IMR-90 (cell line): ENCODE measurements around the gene UPF1. TPM values are rescaled to one million over a fixed set of nuclear protein-coding genes. Genes with fewer than 3 reads are reported as not detected.

Experiments
- ATAC-seq: fragments of 200-7000 bp; cut with Tn5 transposase; 2 replicates; pipeline ENCODE4 v1.9.1; 2020; ENCODE audit warnings: low read depth, mild to moderate bottlenecking, moderate library complexity
- BruUV-seq: library from RNA; stranded (reverse); fragments of 400-500 nt; replicated peaks from 2 replicates; lab custom pipeline; 2021; lab: Mats Ljungman, UMichigan
- CTCF ChIA-PET: fragments of 300-600 bp; formaldehyde crosslinking; extraction: SDS; loops from one replicate; lab custom pipeline; 2021; ENCODE audit warnings: antibody characterized with exemption; lab: Yijun Ruan, JAX
- POLR2A ChIA-PET: fragments of 300-600 bp; sonication (Branson Sonifier 250); formaldehyde crosslinking; loops from one replicate; lab custom pipeline; 2022; ENCODE audit warnings: antibody characterized with exemption; ENCODE audit not compliant: unreplicated experiment; lab: Charles Lee
- DNase-seq: peaks from one replicate; pipeline ENCODE4 v3.0.0; 2013
- H2AFZ ChIP-seq: replicated peaks from 2 replicates; pipeline ENCODE3; 2013; ENCODE audit warnings: low read length, mild to moderate bottlenecking; ENCODE audit not compliant: poor library complexity
- H2AK5ac ChIP-seq: 2 replicates; pipeline ENCODE4 v1.6.1; 2013; ENCODE audit warnings: low read depth, low read length, inconsistent platforms
- H2AK9ac ChIP-seq: replicated peaks from 2 replicates; pipeline ENCODE3; 2013; ENCODE audit warnings: mild to moderate bottlenecking, low read depth, low read length, moderate library complexity; ENCODE audit not compliant: poor library complexity
- H2BK120ac ChIP-seq: 2 replicates; pipeline ENCODE4 v1.6.1; 2013; ENCODE audit warnings: low read depth, low read length, inconsistent platforms
- H2BK15ac ChIP-seq: 3 replicates; pipeline ENCODE4 v1.6.1; 2013; ENCODE audit warnings: low read depth, low read length, inconsistent platforms
- H2BK20ac ChIP-seq: 2 replicates; pipeline ENCODE4 v1.6.1; 2013; ENCODE audit warnings: low read depth, mild to moderate bottlenecking, inconsistent platforms, low read length, moderate library complexity
- H2BK5ac ChIP-seq: 2 replicates; pipeline ENCODE4 v1.6.1; 2013; ENCODE audit warnings: mild to moderate bottlenecking, low read depth, low read length, inconsistent platforms; ENCODE audit not compliant: poor library complexity, severe bottlenecking
- H3K14ac ChIP-seq: replicated peaks from 2 replicates; pipeline ENCODE4 v1.6.1; 2013; ENCODE audit warnings: low read depth, low read length, inconsistent platforms
- H3K18ac ChIP-seq: 2 replicates; pipeline ENCODE4 v1.6.1; 2013; ENCODE audit warnings: low read depth, low read length, control low read depth
- H3K23ac ChIP-seq: 2 replicates; pipeline ENCODE4 v1.6.1; 2013; ENCODE audit warnings: low read depth, low read length, inconsistent platforms
- H3K27ac ChIP-seq: 2 replicates; pipeline ENCODE4 v1.5.1; 2013; ENCODE audit warnings: mild to moderate bottlenecking, control low read depth, low read length; ENCODE audit not compliant: insufficient read depth
- H3K27me3 ChIP-seq: 2 replicates; pipeline ENCODE4 v1.6.1; 2013; ENCODE audit warnings: low read length; ENCODE audit not compliant: control insufficient read depth, insufficient read depth
- H3K36me3 ChIP-seq: 2 replicates; pipeline ENCODE4 v1.6.1; 2013; ENCODE audit warnings: low read length, mixed read lengths; ENCODE audit not compliant: control insufficient read depth, insufficient read depth
- H3K4ac ChIP-seq: 2 replicates; pipeline ENCODE4 v1.6.1; 2013; ENCODE audit warnings: low read depth, low read length, inconsistent platforms
- H3K4me1 ChIP-seq: 2 replicates; pipeline ENCODE4 v1.6.1; 2013; ENCODE audit warnings: low read length, mixed read lengths; ENCODE audit not compliant: control insufficient read depth, insufficient read depth
- H3K4me2 ChIP-seq: 2 replicates; pipeline ENCODE4 v1.6.1; 2013; ENCODE audit warnings: low read depth, mild to moderate bottlenecking, control low read depth, low read length, moderate library complexity
- H3K4me3 ChIP-seq: 2 replicates; pipeline ENCODE4 v1.5.1; 2013; ENCODE audit warnings: low read depth, mild to moderate bottlenecking, control low read depth, low read length, moderate library complexity; ENCODE audit not compliant: insufficient read depth
- H3K56ac ChIP-seq: 2 replicates; pipeline ENCODE4 v1.6.1; 2013; ENCODE audit warnings: low read length, inconsistent platforms; ENCODE audit not compliant: insufficient read depth; ENCODE audit errors: extremely low read depth
- H3K79me1 ChIP-seq, 2 experiments: 2 replicates each; pipeline ENCODE4 v1.6.1; 2013; ENCODE audit warnings: low read length in 2 of 2, inconsistent platforms in 1 of 2, low read depth in 1 of 2
- H3K9ac ChIP-seq: 2 replicates; pipeline ENCODE4 v1.6.1; 2013; ENCODE audit warnings: low read depth, low read length, control low read depth
- H3K9me1 ChIP-seq: 2 replicates; pipeline ENCODE4 v1.6.1; 2013; ENCODE audit warnings: low read length, inconsistent platforms; ENCODE audit not compliant: insufficient read depth
- H3K9me3 ChIP-seq: 2 replicates; pipeline ENCODE4 v1.6.1; 2013; ENCODE audit warnings: low read length; ENCODE audit not compliant: control insufficient read depth, insufficient read depth
- H4K20me1 ChIP-seq: 2 replicates; pipeline ENCODE4 v1.6.1; 2013; ENCODE audit warnings: low read length, inconsistent platforms; ENCODE audit not compliant: insufficient read depth
- H4K5ac ChIP-seq: 2 replicates; pipeline ENCODE4 v1.6.1; 2013; ENCODE audit warnings: mild to moderate bottlenecking, low read depth, low read length, control low read depth
- H4K8ac ChIP-seq, 2 experiments: 2 replicates each; pipeline ENCODE4 v1.6.1; 2013; ENCODE audit warnings: low read depth in 2 of 2, low read length in 2 of 2, control low read depth in 1 of 2, inconsistent platforms in 1 of 2
- H4K91ac ChIP-seq: 2 replicates; pipeline ENCODE4 v1.6.1; 2013; ENCODE audit warnings: low read depth, low read length, inconsistent platforms; ENCODE audit not compliant: insufficient read depth
- BHLHE40 ChIP-seq: fragments of 150-350 bp; IDR thresholded peaks from 2 replicates; pipeline ENCODE4 v1.6.1; 2016; ENCODE audit warnings: mild to moderate bottlenecking, low read depth, low read length
- CEBPB ChIP-seq: IDR thresholded peaks from 2 replicates; pipeline ENCODE4 v1.6.1; 2012; ENCODE audit warnings: low read depth, low read length, improper control_type of control experiment
- CHD1 ChIP-seq: IDR thresholded peaks from 2 replicates; pipeline ENCODE4 v1.6.1; 2012; ENCODE audit warnings: low read depth, low read length, improper control_type of control experiment
- CTCF ChIP-seq: conservative IDR thresholded peaks from 2 replicates; pipeline ENCODE4 v1.5.1; 2012; ENCODE audit warnings: mild to moderate bottlenecking, low read depth, low read length, improper control_type of control experiment
- ELK1 ChIP-seq: fragments of 150-350 bp; IDR thresholded peaks from 2 replicates; pipeline ENCODE4 v1.6.1; 2016; ENCODE audit warnings: low read depth, mild to moderate bottlenecking, low read length, moderate library complexity, borderline replicate concordance
- FOS ChIP-seq: fragments of 150-350 bp; IDR thresholded peaks from 2 replicates; pipeline ENCODE4 v1.6.1; 2016; ENCODE audit warnings: low read depth, low read length
- MAFK ChIP-seq: IDR thresholded peaks from 2 replicates; pipeline ENCODE4 v1.6.1; 2012; ENCODE audit warnings: low read depth, low read length, improper control_type of control experiment
- MAZ ChIP-seq: IDR thresholded peaks from 2 replicates; pipeline ENCODE4 v1.6.1; 2012; ENCODE audit warnings: low read depth, mild to moderate bottlenecking, low read length, improper control_type of control experiment, moderate library complexity, borderline replicate concordance
- MXI1 ChIP-seq: IDR thresholded peaks from 2 replicates; pipeline ENCODE4 v1.6.1; 2012; ENCODE audit warnings: low read depth, mild to moderate bottlenecking, low read length, moderate library complexity, borderline replicate concordance
- NFE2L2 ChIP-seq: fragments of 150-350 bp; IDR thresholded peaks from 2 replicates; pipeline ENCODE4 v1.6.1; 2016; ENCODE audit warnings: low read depth, mild to moderate bottlenecking, low read length
- POLR2A ChIP-seq: IDR thresholded peaks from 2 replicates; pipeline ENCODE4 v1.6.1; 2012; ENCODE audit warnings: mild to moderate bottlenecking, low read depth, low read length
- RAD21 ChIP-seq: IDR thresholded peaks from 2 replicates; pipeline ENCODE4 v1.6.1; 2012; ENCODE audit warnings: low read length, improper control_type of control experiment
- RCOR1 ChIP-seq: IDR thresholded peaks from 2 replicates; pipeline ENCODE4 v1.6.1; 2012; ENCODE audit warnings: mild to moderate bottlenecking, low read length, improper control_type of control experiment; ENCODE audit not compliant: insufficient replicate concordance
- RFX5 ChIP-seq: IDR thresholded peaks from 2 replicates; pipeline ENCODE4 v1.8.0; 2012; ENCODE audit warnings: low read depth, mild to moderate bottlenecking, low read length, moderate library complexity
- SMC3 ChIP-seq: fragments of 150-350 bp; IDR thresholded peaks from 2 replicates; pipeline ENCODE4 v1.6.1; 2016; ENCODE audit warnings: low read depth, mild to moderate bottlenecking, antibody characterized with exemption, low read length, moderate library complexity
- USF2 ChIP-seq: fragments of 150-350 bp; IDR thresholded peaks from 2 replicates; pipeline ENCODE4 v1.6.1; 2017; ENCODE audit warnings: mild to moderate bottlenecking, antibody characterized with exemption, low read length, low read depth
- WGBS, 2 experiments: methylation state at CpG; one replicate each; pipeline versions ENCODE4 v1.1.5 to v1.1.7; 2013; ENCODE audit warnings: missing lambda C conversion rate in 2 of 2; ENCODE audit not compliant: insufficient read length in 1 of 2; ENCODE audit errors: extremely low coverage in 2 of 2; 5-methylcytosine and 5-hydroxymethylcytosine counted together
- dilution Hi-C: fragments of 300-500 bp; cut with HindIII; formaldehyde crosslinking; loops from one replicate; pipeline ENCODE4 v1.14.3; 2018; ENCODE audit warnings: low sequenced_read_pairs; ENCODE audit not compliant: unreplicated experiment
- in situ Hi-C: fragments of 300-500 bp; cut with MboI; formaldehyde crosslinking; loops from 3 replicates; pipeline ENCODE4 v1.14.3; 2019; ENCODE audit warnings: low sequenced_read_pairs, inconsistent platforms, mixed read lengths
- intact Hi-C: fragments of 100-400 bp; cut with micrococcal nuclease; formaldehyde crosslinking; loops from 2 replicates; pipeline ENCODE4 v1.10.0; 2022
- polyA plus RNA-seq, 3 experiments: library from polyadenylated mRNA; depleted of rRNA; stranded (reverse); fragments of >200 nt; gene quantifications; 2 replicates each; pipeline ENCODE4 v1.2.3, GENCODE V29; 2012; ENCODE audit warnings: low replicate concordance in 1 of 3
- total RNA-seq: library from RNA; depleted of rRNA; stranded (reverse); fragments of >200 nt; gene quantifications from 2 replicates; pipeline ENCODE4 v1.2.3, GENCODE V29; 2012

Gene UPF1
- total and polyA plus RNA-seq, 2 of the 4 experiments (the other 2 are of a cell fraction), result 31.2 to 50.3 TPM

- Histone ChIP-seq H2AFZ (peak overlapping the region; percentile 55), H3K14ac (no peak overlapping the region), H3K4ac (no peak overlapping the region), H4K8ac (no peak overlapping the region), H3K23ac (no peak overlapping the region), H4K91ac (no peak overlapping the region), H3K4me1 (no peaks in the 10 kb centered on the region), H4K5ac (no peak overlapping the region), H3K9ac (no peak overlapping the region), H2BK120ac (no peak overlapping the region), H3K4me3 (no peak overlapping the region), H3K4me2 (no peak overlapping the region), H3K9me1 (no peaks in the 10 kb centered on the region), H3K27me3 (no peaks in the 10 kb centered on the region), H2BK20ac (no peak overlapping the region), H3K18ac (no peak overlapping the region), H2AK9ac (no peak overlapping the region), H3K27ac (no peak overlapping the region), H2BK5ac (no peak overlapping the region), H4K20me1 (peaks cover 11% of the 10 kb centered on the region), H3K9me3 (no peaks in the 10 kb centered on the region), H3K36me3 (peaks cover 80% of the 10 kb centered on the region), H2AK5ac (no peak overlapping the region), H2BK15ac (no peak overlapping the region), H3K56ac (no peak overlapping the region), H3K79me1 (peaks cover 6 to 15% of the 10 kb centered on the region in 2 experiments; a peak in 3 of 4 replicates)
- dilution Hi-C loops, result no loop called here
- intact Hi-C loops, result no loop called here
- ChIA-PET CTCF (interaction anchor here (1.0 kb wide), 1 partner anchor 8 kb away, joined by 6 read pairs; no protein-coding TSS in a partner anchor), POLR2A (no interaction called here)
- TF ChIP-seq NFE2L2 (no peak), BHLHE40 (no peak), MXI1 (no peak), MAFK (no peak), MAZ (no peak), POLR2A (no peak), USF2 (no peak), RAD21 (no peak), CEBPB (no peak), RCOR1 (no peak), FOS (no peak), SMC3 (no peak), ELK1 (no peak), CHD1 (no peak), CTCF (no peak), RFX5 (no peak)
- WGBS, 2 experiments, result no CpG with 5 or more reads among the region's 16 CpGs
- in situ Hi-C loops, result no loop called here
- ATAC-seq (no peak), DNase-seq (no peak)
- no TSS peak for BruUV-seq
Observed at GRCh38 chr19:18863843-18864362, 32.1 kb downstream of the UPF1 start.
